BLaER1 treated with 17β-estradiol and CSF1 and Interleukin-3, amounts not matched to agents 10 nM and 100 nM (cell line): Measurements from ENCODE around the gene C12orf60.

Source experiments
- H3K27ac ChIP-seq, 11 experiments: shearing (Covaris generic); formaldehyde crosslinking; 2 replicates each; pipeline ENCODE4 v1.8.1; 2022
- H3K27me3 ChIP-seq, 11 experiments: shearing (Covaris generic); formaldehyde crosslinking; 2 replicates each; pipeline ENCODE4 v1.8.1; 2022
- H3K36me3 ChIP-seq, 11 experiments: shearing (Covaris generic); formaldehyde crosslinking; 2 replicates each; pipeline ENCODE4 v1.8.1; 2022
- H3K4me1 ChIP-seq, 10 experiments: shearing (Covaris generic); formaldehyde crosslinking; 2 replicates each; pipeline ENCODE4 v1.8.1; 2022
- H3K4me2 ChIP-seq, 11 experiments: shearing (Covaris generic); formaldehyde crosslinking; 2 replicates each; pipeline ENCODE4 v1.8.1; 2022
- H3K4me3 ChIP-seq, 10 experiments: shearing (Covaris generic); formaldehyde crosslinking; 2 replicates each; pipeline ENCODE4 v1.8.1; 2022
- H3K9ac ChIP-seq, 11 experiments: shearing (Covaris generic); formaldehyde crosslinking; 2 replicates each; pipeline ENCODE4 v1.8.1; 2022
- H3K9me3 ChIP-seq, 11 experiments: shearing (Covaris generic); formaldehyde crosslinking; replicated peaks in 1 of 11; 2 replicates each; pipeline ENCODE4 v1.8.1; 2022
- H4K20me1 ChIP-seq, 11 experiments: shearing (Covaris generic); formaldehyde crosslinking; 2 replicates each; pipeline ENCODE4 v1.8.1; 2022
- Cebpa-rat ChIP-seq, 11 experiments: shearing (Covaris generic); IDR thresholded peaks; 2 replicates each; pipeline ENCODE4 v1.8.1; 2022

The C12orf60 gene

GRCh38 chr12:14774074-14774905 lies 29.2 kb upstream of the C12orf60 start:
- H3K4me2 ChIP-seq = peak overlapping the region; percentile 78 to 96 (median 90)
- peak overlapping the region; percentile 58 to 80 (median 74) for H3K9ac ChIP-seq
- H3K9me3 ChIP-seq = peaks cover 7 to 13% (median 10%) of the 10 kb centered on the region in 11 experiments; a peak in 19 of 22 replicates
- H4K20me1 ChIP-seq = peaks cover 0 to 6% (median 0%) of the 10 kb centered on the region in 11 experiments; a peak in 7 of 22 replicates
- peak overlapping the region; percentile 24 to 80 (median 63) for H3K27ac ChIP-seq
- peaks cover 14 to 49% (median 43%) of the 10 kb centered on the region in 11 experiments for H3K27me3 ChIP-seq
- no peaks in the 10 kb centered on the region for H3K36me3 ChIP-seq
- peak overlapping the region; percentile 64 to 79 (median 70) for H3K4me3 ChIP-seq
- peaks cover 21 to 36% (median 29%) of the 10 kb centered on the region in 10 experiments for H3K4me1 ChIP-seq
- TF ChIP-seq Cebpa-rat (IDR thresholded peaks at IDR 0.05) = no peak

GRCh38 chr12:14774906-14775635 lies 28.4 kb upstream of the C12orf60 start:
- peak overlapping the region; percentile 58 to 80 (median 74); a peak in 21 of 22 replicates for H3K9ac ChIP-seq
- H3K4me2 ChIP-seq = peak overlapping the region; percentile 78 to 96 (median 90)
- H4K20me1 ChIP-seq = no peaks in the 10 kb centered on the region
- H3K4me3 ChIP-seq = peak overlapping the region; percentile 64 to 79 (median 70)
- H3K36me3 ChIP-seq = no peaks in the 10 kb centered on the region
- H3K27me3 ChIP-seq = peaks cover 14 to 49% (median 43%) of the 10 kb centered on the region in 11 experiments
- TF ChIP-seq Cebpa-rat (IDR thresholded peaks at IDR 0.05) = 0 out of 22 replicates have a peak, but pooled peaks of 2 of the 11 experiments have one; percentile 13 to 15
- peaks cover 16 to 31% (median 25%) of the 10 kb centered on the region in 10 experiments for H3K4me1 ChIP-seq
- peaks cover 7 to 13% (median 10%) of the 10 kb centered on the region in 11 experiments; a peak in 19 of 22 replicates for H3K9me3 ChIP-seq
- peak overlapping the region; percentile 24 to 80 (median 63); a peak in 19 of 22 replicates for H3K27ac ChIP-seq

DNA sequence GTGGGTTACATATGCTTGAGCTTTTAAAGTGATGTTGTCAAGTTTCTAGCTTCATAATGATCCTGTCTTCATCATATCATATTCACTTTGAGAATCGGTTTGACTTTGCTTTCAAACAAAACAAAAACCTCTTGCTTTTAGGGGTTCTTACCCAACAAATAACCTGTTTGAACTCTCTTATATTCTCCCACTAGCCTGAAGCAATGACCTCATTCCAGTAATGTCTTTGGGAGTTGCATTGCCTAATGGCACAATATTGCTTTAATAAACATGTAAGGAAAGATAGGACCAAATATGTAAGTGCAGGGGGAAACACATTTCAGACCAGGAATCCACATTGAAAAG lies 27.9 kb upstream of the C12orf60 start:
- H3K9ac ChIP-seq = peak overlapping the region in 4 of 11 experiments; percentile 72 to 80 (median 78); a peak in 5 of 22 replicates
- peak overlapping the region in 7 of 10 experiments; percentile 67 to 79 (median 72); a peak in 11 of 20 replicates for H3K4me3 ChIP-seq
- peaks cover 7 to 13% (median 10%) of the 10 kb centered on the region in 11 experiments; a peak in 19 of 22 replicates for H3K9me3 ChIP-seq
- peak in 1 of 11 experiments; percentile 34; a peak in 1 of 22 replicates for TF ChIP-seq Cebpa-rat (IDR thresholded peaks at IDR 0.05)
- H4K20me1 ChIP-seq = no peaks in the 10 kb centered on the region
- peak overlapping the region; percentile 78 to 96 (median 90); a peak in 21 of 22 replicates for H3K4me2 ChIP-seq
- H3K36me3 ChIP-seq = no peaks in the 10 kb centered on the region
- H3K4me1 ChIP-seq = peaks cover 16 to 33% (median 26%) of the 10 kb centered on the region in 10 experiments
- peaks cover 14 to 49% (median 43%) of the 10 kb centered on the region in 11 experiments for H3K27me3 ChIP-seq
- H3K27ac ChIP-seq = peak overlapping the region in 3 of 11 experiments; percentile 64 to 80 (median 68); a peak in 5 of 22 replicates

- H3K4me3 ChIP-seq = no peak overlapping the region
- peaks cover 7 to 13% (median 10%) of the 10 kb centered on the region in 11 experiments; a peak in 19 of 22 replicates for H3K9me3 ChIP-seq
- TF ChIP-seq Cebpa-rat (IDR thresholded peaks at IDR 0.05) = no peak
- peak overlapping the region in 1 of 11 experiments; percentile 80; a peak in 1 of 22 replicates for H3K9ac ChIP-seq
- H3K4me1 ChIP-seq = peaks cover 16 to 37% (median 26%) of the 10 kb centered on the region in 10 experiments
- peak overlapping the region in 3 of 11 experiments; percentile 83 to 90 (median 90); a peak in 5 of 22 replicates for H3K4me2 ChIP-seq
- no peak overlapping the region for H3K27ac ChIP-seq
- H3K27me3 ChIP-seq = peaks cover 14 to 49% (median 43%) of the 10 kb centered on the region in 11 experiments
- no peaks in the 10 kb centered on the region for H4K20me1 ChIP-seq
- no peaks in the 10 kb centered on the region for H3K36me3 ChIP-seq
Observed at GRCh38 chr12:14776236-14776961, 27.1 kb upstream of the C12orf60 start.

- H3K27me3 ChIP-seq = peaks cover 14 to 49% (median 43%) of the 10 kb centered on the region in 11 experiments
Observed at GRCh38 chr12:14777271-14777670, 26.2 kb upstream of the C12orf60 start.

DNA sequence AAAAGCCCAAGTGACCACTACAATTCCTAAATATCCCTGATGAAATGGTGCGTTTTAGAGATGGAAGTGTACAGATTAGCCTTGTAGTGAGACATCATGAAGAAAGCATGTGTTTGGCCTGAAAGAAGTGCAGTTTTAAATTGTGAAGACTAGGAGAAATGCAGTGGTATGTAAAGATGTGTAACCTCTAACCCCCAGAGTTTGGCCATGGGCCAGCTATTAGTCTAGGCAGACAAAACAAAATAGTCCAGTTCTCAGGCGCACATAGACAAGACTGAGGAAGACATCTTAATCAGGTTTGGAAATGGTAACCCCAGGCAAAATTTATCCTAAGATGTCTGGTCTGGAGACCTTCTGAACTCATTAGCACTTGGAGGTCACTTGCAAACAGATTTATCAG lies 23.6 kb upstream of the C12orf60 start:
- no peak overlapping the region for H3K9ac ChIP-seq
- H3K4me3 ChIP-seq = no peak overlapping the region
- H3K4me1 ChIP-seq = peaks cover 5 to 45% (median 14%) of the 10 kb centered on the region in 10 experiments
- H3K4me2 ChIP-seq = no peak overlapping the region
- TF ChIP-seq Cebpa-rat (IDR thresholded peaks at IDR 0.05) = no peak
- H4K20me1 ChIP-seq = no peaks in the 10 kb centered on the region
- H3K27ac ChIP-seq = no peak overlapping the region
- H3K27me3 ChIP-seq = peaks cover 8 to 26% (median 22%) of the 10 kb centered on the region in 11 experiments; a peak in 20 of 22 replicates
- peaks cover under 1 to 14% (median 8%) of the 10 kb centered on the region in 11 experiments; a peak in 17 of 22 replicates for H3K36me3 ChIP-seq
- H3K9me3 ChIP-seq = no peaks in the 10 kb centered on the region

More at GRCh38 chr12:14777271-14777670, 26.2 kb upstream of the C12orf60 start:
- Histone ChIP-seq H4K20me1 (no peaks in the 10 kb centered on the region), H3K36me3 (no peaks in the 10 kb centered on the region), H3K9me3 (peaks cover 7 to 13% (median 10%) of the 10 kb centered on the region in 11 experiments; a peak in 19 of 22 replicates), H3K4me3 (no peak overlapping the region), H3K4me1 (peaks cover 11 to 31% (median 20%) of the 10 kb centered on the region in 10 experiments), H3K4me2 (no peak overlapping the region), H3K9ac (no peak overlapping the region), H3K27ac (no peak overlapping the region)
- TF ChIP-seq Cebpa-rat (IDR thresholded peaks at IDR 0.05) = no peak

- H3K4me3 ChIP-seq = no peak overlapping the region
- H4K20me1 ChIP-seq = no peaks in the 10 kb centered on the region
- peaks cover 0 to 40% (median 4%) of the 10 kb centered on the region in 10 experiments; a peak in 12 of 20 replicates for H3K4me1 ChIP-seq
- H3K9ac ChIP-seq = no peak overlapping the region
- peaks cover 5 to 15% (median 12%) of the 10 kb centered on the region in 11 experiments; a peak in 20 of 22 replicates for H3K27me3 ChIP-seq
- H3K9me3 ChIP-seq = no peaks in the 10 kb centered on the region
- no peak overlapping the region for H3K27ac ChIP-seq
- no peak for TF ChIP-seq Cebpa-rat (IDR thresholded peaks at IDR 0.05)
- peak overlapping the region in 5 of 11 experiments; percentile 6 to 43 (median 18); a peak in 6 of 22 replicates for H3K4me2 ChIP-seq
- peaks cover 10 to 25% (median 17%) of the 10 kb centered on the region in 11 experiments; a peak in 20 of 22 replicates for H3K36me3 ChIP-seq
Observed at GRCh38 chr12:14780859-14781258, 22.6 kb upstream of the C12orf60 start.

DNA sequence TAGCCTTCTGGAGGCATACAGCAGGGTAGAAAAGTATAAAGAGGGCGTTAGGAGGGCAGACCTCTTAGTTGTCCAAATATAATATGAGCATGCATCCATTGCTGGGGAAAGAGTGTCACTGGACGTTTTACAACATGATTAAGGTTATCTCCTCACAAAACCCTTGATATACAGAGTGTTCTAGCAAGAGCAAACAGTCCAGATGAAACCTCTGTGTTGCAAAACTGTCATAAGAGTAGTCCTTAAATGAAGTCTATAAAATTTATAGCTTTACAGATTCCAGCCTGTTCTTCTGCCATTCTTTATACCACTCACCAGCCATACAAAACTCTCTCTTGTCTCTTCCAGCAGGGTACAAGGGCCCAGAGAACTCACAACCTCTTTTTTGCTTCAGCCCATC lies 21.9 kb upstream of the C12orf60 start:
- H3K36me3 ChIP-seq = peaks cover 17 to 32% (median 24%) of the 10 kb centered on the region in 11 experiments
- peaks cover 0 to 33% (median 2%) of the 10 kb centered on the region in 10 experiments; a peak in 9 of 20 replicates for H3K4me1 ChIP-seq
- H4K20me1 ChIP-seq = no peaks in the 10 kb centered on the region
- peaks cover 0 to 8% (median 5%) of the 10 kb centered on the region in 11 experiments; a peak in 12 of 22 replicates for H3K27me3 ChIP-seq
- H3K9me3 ChIP-seq = no peaks in the 10 kb centered on the region
- no peak for TF ChIP-seq Cebpa-rat (IDR thresholded peaks at IDR 0.05)
- H3K9ac ChIP-seq = no peak overlapping the region
- no peak overlapping the region for H3K4me3 ChIP-seq
- H3K27ac ChIP-seq = no peak overlapping the region
- no peak overlapping the region for H3K4me2 ChIP-seq
